Activated T-cell treated with anti-CD3 and anti-CD28 coated beads for 1 hour (primary cell): ENCODE data around the gene STARD4.

Experiments used
- DNase-seq: peaks from one replicate; pipeline ENCODE4 v3.0.0-alpha.2; 2020; ENCODE audit warnings: low read depth

STARD4 gene

GRCh38 chr5:111528056-111528455, 15.7 kb upstream of the STARD4 start:
- no peak for DNase-seq

- no peak for DNase-seq
Observed at GRCh38 chr5:111520908-111521307, 8.6 kb upstream of the STARD4 start.

- DNase-seq, result no peak
Observed at GRCh38 chr5:111518777-111519176, 6.4 kb upstream of the STARD4 start.

GRCh38 chr5:111517853-111518501, 5.6 kb upstream of the STARD4 start:
- no peak for DNase-seq

GRCh38 chr5:111514087-111514486, 1.8 kb upstream of the STARD4 start:
- DNase-seq, result no peak

GRCh38 chr5:111513131-111513520, 791 bp upstream of the STARD4 start:
- no peak for DNase-seq

GRCh38 chr5:111511831-111512374, 432 bp downstream of the STARD4 start:
- no peak for DNase-seq

- no peak for DNase-seq
Observed at GRCh38 chr5:111511174-111511830, 1.0 kb downstream of the STARD4 start.

GRCh38 chr5:111509119-111509518, 3.2 kb downstream of the STARD4 start:
- DNase-seq, result no peak

- no peak for DNase-seq
Observed at GRCh38 chr5:111507276-111507675, 5.1 kb downstream of the STARD4 start.

- DNase-seq, result no peak
Observed at GRCh38 chr5:111505096-111505495, 7.2 kb downstream of the STARD4 start.

GRCh38 chr5:111502956-111503355, 9.4 kb downstream of the STARD4 start:
- no peak for DNase-seq

- no peak for DNase-seq
Observed at GRCh38 chr5:111498346-111498745, 14.0 kb downstream of the STARD4 start.

GRCh38 chr5:111495159-111495558, 17.2 kb downstream of the STARD4 start:
- DNase-seq, result no peak

- no peak for DNase-seq
Observed at GRCh38 chr5:111494355-111494999, 17.9 kb downstream of the STARD4 start.

- no peak for DNase-seq
Observed at GRCh38 chr5:111493031-111493430, 19.3 kb downstream of the STARD4 start.

GRCh38 chr5:111488353-111488752, 24.0 kb downstream of the STARD4 start:
- no peak for DNase-seq

- DNase-seq, result no peak
Observed at GRCh38 chr5:111486926-111487325, 25.4 kb downstream of the STARD4 start.

- no peak for DNase-seq
Observed at GRCh38 chr5:111486055-111486454, 26.3 kb downstream of the STARD4 start.

- DNase-seq, result no peak
Observed at GRCh38 chr5:111480346-111480745, 32.0 kb downstream of the STARD4 start.

- no peak for DNase-seq
Observed at GRCh38 chr5:111478898-111479297, 33.4 kb downstream of the STARD4 start.

- no peak for DNase-seq
Observed at GRCh38 chr5:111478266-111478665, 34.1 kb downstream of the STARD4 start.

- no peak for DNase-seq
Observed at GRCh38 chr5:111472579-111472978, 39.8 kb downstream of the STARD4 start.
